Kidney (tissue), 14 donors: ENCODE data around the gene TULP4. TPM values are rescaled to one million over a fixed set of nuclear protein-coding genes. Genes with fewer than 3 reads are reported as not detected.
"Not testable (repeated sequence)": the region's sequence is repeated elsewhere in the genome, so short reads cannot be mapped to it uniquely, and the experiment has no call there.

Experiments
- DNase-seq, 5 donors: peaks; one replicate each; pipeline ENCODE4 v3.0.0-alpha.2; 2013 to 2020
- FAIRE-seq: peaks from 2 replicates; lab custom pipeline; 2012; peaks lifted over from hg19 to GRCh38; lab: Jason Lieb, UNC
- H3K27ac ChIP-seq, 2 donors: one replicate each; pipeline ENCODE4 v1.7.0; 2013; ENCODE audit warnings: low read depth in 2 of 2, low read length in 2 of 2, inconsistent platforms in 1 of 2
- H3K27me3 ChIP-seq: one replicate; pipeline ENCODE4 v1.7.1; 2013; ENCODE audit warnings: low read length, inconsistent platforms; ENCODE audit not compliant: control insufficient read depth, insufficient read depth
- H3K36me3 ChIP-seq, 3 donors: one replicate each; pipeline versions ENCODE4 v1.7.0 to v1.7.1; 2013; ENCODE audit warnings: low read length in 3 of 3, control low read depth in 1 of 3, inconsistent platforms in 1 of 3; ENCODE audit not compliant: insufficient read depth in 3 of 3, control insufficient read depth in 2 of 3
- H3K4me1 ChIP-seq, 3 donors: one replicate each; pipeline versions ENCODE4 v1.7.0 to v1.7.1; 2013; ENCODE audit warnings: low read length in 3 of 3, inconsistent platforms in 1 of 3, low read depth in 1 of 3; ENCODE audit not compliant: control insufficient read depth in 2 of 3, insufficient read depth in 2 of 3
- H3K4me3 ChIP-seq, 3 donors: one replicate each; pipeline versions ENCODE4 v1.7.0 to v1.8.1; 2013; ENCODE audit warnings: low read length in 3 of 3, control low read depth in 1 of 3, inconsistent platforms in 1 of 3
- H3K9ac ChIP-seq, 3 donors: one replicate each; pipeline versions ENCODE4 v1.7.0 to v1.7.1; 2013; ENCODE audit warnings: low read length in 3 of 3, control low read depth in 1 of 3, inconsistent platforms in 1 of 3
- H3K9me3 ChIP-seq, 3 donors: one replicate each; pipeline versions ENCODE4 v1.7.0 to v1.7.1; 2013; ENCODE audit warnings: low read length in 3 of 3, control low read depth in 1 of 3, inconsistent platforms in 1 of 3; ENCODE audit not compliant: control insufficient read depth in 2 of 3, insufficient read depth in 1 of 3
- intact Hi-C: fragments of 100-400 bp; cut with DNase I; formaldehyde crosslinking; loops from one replicate; pipeline ENCODE4 v1.11.1; 2022
- polyA plus RNA-seq: library from polyadenylated mRNA; stranded (reverse); fragments of 350-450 nt; fragmentation: Illumina TruSeq; extraction: RNeasy Lipid Tissue Mini Kit (QIAGEN cat#74804); gene quantifications from one replicate; pipeline ENCODE4 v1.2.3, GENCODE V29; 2014; ENCODE audit warnings: low read depth, low replicate concordance; ENCODE audit not compliant: insufficient read depth
- total RNA-seq: library from RNA; stranded (reverse); fragmentation: NEBNext Ultra II Directional; extraction: Animal tissue kit (Norgen Biotek cat#: 25700); gene quantifications from one replicate; pipeline ENCODE4 v1.2.1, GENCODE V29; 2021
- TF ChIP-seq, protein P1 (sequence below): IDR thresholded peaks from 3 replicates; pipeline ENCODE4 v1.5.1; 2012; ENCODE audit warnings: mild to moderate bottlenecking, moderate library complexity, borderline replicate concordance; ENCODE audit not compliant: insufficient read depth; ENCODE audit errors: extremely low read depth
- donor health status: control.
- donor health status: control.
- donor health status: control.
- donor health status: control.
- donor health status: control.
- donor health status: DM: yes; HTN: yes; CAD: no.
- donor health status: Normal renal cell carcinoma (clear cell type).

The TULP4 gene
- total and polyA plus RNA-seq, 2 donors from 2014 or later, result 3.3 to 114 TPM

DNA sequence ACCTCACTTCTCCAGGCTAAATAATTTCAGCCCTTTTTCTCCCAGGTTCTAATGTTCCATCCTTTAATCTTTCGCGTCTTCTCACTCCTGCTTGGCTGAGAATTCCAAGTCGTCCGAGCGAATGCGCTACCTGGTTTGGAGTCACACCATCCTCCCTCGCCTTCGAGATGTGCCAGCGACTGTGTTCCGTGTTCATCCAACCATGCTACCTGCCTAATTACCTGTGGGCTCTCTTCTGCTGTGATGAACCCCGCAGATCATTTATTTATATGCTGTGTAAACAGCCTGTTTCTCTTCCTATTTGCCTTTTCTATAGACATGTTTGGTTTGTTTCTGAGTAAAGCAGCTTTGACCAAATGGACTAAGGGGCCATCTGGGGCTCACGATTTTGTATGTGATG, 164.1 kb downstream of the TULP4 start:
- Histone ChIP-seq H3K4me1 (peaks cover 0 to 4% (median 0%) of the 10 kb centered on the region in 3 donors), H3K27ac (no peak overlapping the region), H3K9ac (no peak overlapping the region), H3K4me3 (no peak overlapping the region), H3K9me3 (no peaks in the 10 kb centered on the region), H3K36me3 (peaks cover 0 to 16% (median 15%) of the 10 kb centered on the region in 3 donors), H3K27me3 (no peaks in the 10 kb centered on the region)
- FAIRE-seq, result no peak
- peak in 1 of 5 donors; percentile 32 for DNase-seq
- TF ChIP-seq, protein P1, sequence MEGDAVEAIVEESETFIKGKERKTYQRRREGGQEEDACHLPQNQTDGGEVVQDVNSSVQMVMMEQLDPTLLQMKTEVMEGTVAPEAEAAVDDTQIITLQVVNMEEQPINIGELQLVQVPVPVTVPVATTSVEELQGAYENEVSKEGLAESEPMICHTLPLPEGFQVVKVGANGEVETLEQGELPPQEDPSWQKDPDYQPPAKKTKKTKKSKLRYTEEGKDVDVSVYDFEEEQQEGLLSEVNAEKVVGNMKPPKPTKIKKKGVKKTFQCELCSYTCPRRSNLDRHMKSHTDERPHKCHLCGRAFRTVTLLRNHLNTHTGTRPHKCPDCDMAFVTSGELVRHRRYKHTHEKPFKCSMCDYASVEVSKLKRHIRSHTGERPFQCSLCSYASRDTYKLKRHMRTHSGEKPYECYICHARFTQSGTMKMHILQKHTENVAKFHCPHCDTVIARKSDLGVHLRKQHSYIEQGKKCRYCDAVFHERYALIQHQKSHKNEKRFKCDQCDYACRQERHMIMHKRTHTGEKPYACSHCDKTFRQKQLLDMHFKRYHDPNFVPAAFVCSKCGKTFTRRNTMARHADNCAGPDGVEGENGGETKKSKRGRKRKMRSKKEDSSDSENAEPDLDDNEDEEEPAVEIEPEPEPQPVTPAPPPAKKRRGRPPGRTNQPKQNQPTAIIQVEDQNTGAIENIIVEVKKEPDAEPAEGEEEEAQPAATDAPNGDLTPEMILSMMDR, result no peak
- intact Hi-C loops, result no loop called here

DNA sequence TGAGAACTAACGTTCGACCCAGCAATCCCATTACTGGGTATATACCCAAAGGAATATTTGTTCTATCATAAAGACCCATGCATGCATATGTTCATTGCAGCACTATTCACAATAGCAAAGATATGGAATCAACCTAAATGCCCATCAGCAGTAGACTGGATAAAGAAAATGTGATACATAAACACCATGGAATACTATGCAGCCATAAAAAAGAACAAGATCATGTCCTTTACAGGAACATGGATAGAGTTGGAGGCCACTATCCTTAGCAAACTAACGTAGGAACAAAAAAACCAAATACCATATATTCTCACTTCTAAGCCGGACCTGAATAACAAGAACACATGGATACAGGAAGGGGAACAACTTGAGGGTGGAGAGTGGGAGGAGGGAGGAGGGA, 165.5 kb downstream of the TULP4 start:
- H3K9me3 ChIP-seq, FAIRE-seq, intact Hi-C loops, H3K27ac ChIP-seq, H3K27me3 ChIP-seq, H3K4me3 ChIP-seq, DNase-seq, H3K9ac ChIP-seq, H3K4me1 ChIP-seq: not testable (repeated sequence)
- peaks cover 0 to 28% (median 21%) of the 10 kb centered on the region in 3 donors for H3K36me3 ChIP-seq

DNA sequence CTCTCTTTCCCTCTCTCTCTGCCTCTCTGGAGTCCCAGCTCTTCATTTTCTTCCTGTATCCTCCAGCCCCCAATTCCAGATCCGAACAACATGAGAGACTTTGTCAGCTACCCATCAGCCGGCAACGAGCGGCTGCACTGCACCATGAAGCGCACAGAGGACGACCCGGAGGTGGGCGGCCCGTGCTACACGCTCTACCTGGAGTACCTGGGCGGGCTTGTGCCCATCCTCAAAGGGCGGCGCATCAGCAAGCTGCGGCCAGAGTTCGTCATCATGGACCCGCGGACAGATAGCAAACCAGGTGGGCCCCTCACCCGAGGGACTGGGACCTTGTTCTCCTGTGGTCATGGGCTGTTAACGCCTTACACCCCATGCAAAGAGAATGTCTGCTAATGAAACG, 168.7 kb downstream of the TULP4 start:
- no peak overlapping the region for H3K9ac ChIP-seq
- H3K27me3 ChIP-seq, result no peaks in the 10 kb centered on the region
- intact Hi-C loops, result no loop called here
- no peaks in the 10 kb centered on the region for H3K9me3 ChIP-seq
- DNase-seq (no peak), FAIRE-seq (no peak)
- TF ChIP-seq, protein P1, result no peak
- no peak overlapping the region for H3K27ac ChIP-seq
- no peak overlapping the region for H3K4me3 ChIP-seq
- peaks cover 0 to 41% (median 23%) of the 10 kb centered on the region in 3 donors for H3K36me3 ChIP-seq
- no peaks in the 10 kb centered on the region for H3K4me1 ChIP-seq

DNA sequence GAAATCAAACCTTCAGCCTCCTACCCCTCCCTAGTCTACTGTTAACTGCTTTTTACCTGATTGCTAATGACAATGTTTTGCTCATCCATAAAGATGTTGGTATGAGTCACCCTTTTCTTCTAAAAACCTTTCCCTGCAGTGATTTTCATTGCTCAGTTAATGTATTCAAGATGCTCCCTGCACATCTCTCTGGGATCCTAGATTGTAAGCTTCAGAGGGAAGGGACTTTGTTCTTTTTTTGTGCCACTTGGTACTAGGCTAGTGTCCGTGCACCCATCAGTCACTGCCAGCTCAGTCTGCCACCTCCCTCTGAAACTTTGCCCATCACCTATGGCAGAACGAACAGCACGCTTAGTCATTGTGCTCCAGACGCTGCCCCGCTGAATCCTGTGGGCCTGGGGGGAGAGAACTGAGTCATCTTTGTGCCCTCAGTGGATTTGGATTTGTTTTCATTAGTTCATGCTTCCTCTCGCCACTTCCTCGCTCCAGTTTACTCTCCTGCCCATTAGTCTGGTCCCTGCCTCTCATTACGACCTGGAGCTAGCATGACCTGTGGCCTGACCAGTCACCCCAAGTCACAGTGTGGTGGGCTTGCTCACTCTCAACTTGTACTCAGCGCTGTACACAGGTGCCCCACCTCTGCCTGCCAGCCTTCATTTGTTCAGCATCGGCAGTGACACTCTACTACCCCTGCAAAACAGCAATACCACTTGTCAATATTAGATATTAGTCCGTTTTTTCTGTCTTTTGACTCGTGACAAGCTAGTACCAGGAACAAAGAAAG, 169.6 kb downstream of the TULP4 start:
- no peak for DNase-seq
- Histone ChIP-seq H3K27me3 (no peaks in the 10 kb centered on the region), H3K4me1 (no peaks in the 10 kb centered on the region), H3K9me3 (no peaks in the 10 kb centered on the region), H3K36me3 (peaks cover 0 to 41% (median 20%) of the 10 kb centered on the region in 3 donors), H3K4me3 (no peak overlapping the region), H3K27ac (no peak overlapping the region), H3K9ac (no peak overlapping the region)
- TF ChIP-seq, protein P1, result no peak
- intact Hi-C loops, result no loop called here
- no peak for FAIRE-seq
